Stromal cell of bone marrow (primary cell): Measurements from ENCODE around the gene PCSK9.

Experiments
- DNase-seq: peaks from one replicate; pipeline ENCODE4 v3.0.0-alpha.2; 2012; ENCODE audit warnings: low read depth

PCSK9 gene

GRCh38 chr1:55039342-55040082 is at the start of gene PCSK9:
Gene PCSK9 (plus strand): TSS chr1:55039548. CDS start chr1:55039838, 290 bp downstream.
- DNase-seq = no peak

GRCh38 chr1:54989968-54990810 is 49.2 kb upstream of the PCSK9 start:
- no peak for DNase-seq

- no peak for DNase-seq
Measured at GRCh38 chr1:54990916-54991315, 48.4 kb upstream of the PCSK9 start.

GRCh38 chr1:54991939-54992338 is 47.4 kb upstream of the PCSK9 start:
- DNase-seq = no peak

- DNase-seq = no peak
Measured at GRCh38 chr1:54993140-54993539, 46.2 kb upstream of the PCSK9 start.

- no peak for DNase-seq
Measured at GRCh38 chr1:54994355-54994990, 44.9 kb upstream of the PCSK9 start.

- no peak for DNase-seq
Measured at GRCh38 chr1:54995013-54995760, 44.2 kb upstream of the PCSK9 start.

- DNase-seq = no peak
Measured at GRCh38 chr1:54995835-54996234, 43.5 kb upstream of the PCSK9 start.

- DNase-seq = peak; percentile 44
Measured at GRCh38 chr1:54996359-54996868, 42.9 kb upstream of the PCSK9 start.

- no peak for DNase-seq
Measured at GRCh38 chr1:54996869-54997710, 42.3 kb upstream of the PCSK9 start.

GRCh38 chr1:54997711-54997986 is 41.7 kb upstream of the PCSK9 start:
- no peak for DNase-seq

- DNase-seq = no peak
Measured at GRCh38 chr1:54998100-54998499, 41.2 kb upstream of the PCSK9 start.

- DNase-seq = no peak
Measured at GRCh38 chr1:54998677-54999076, 40.7 kb upstream of the PCSK9 start, which contains the start of gene BSND. Gene BSND (plus strand): TSS chr1:54998933. CDS start chr1:54999187, 254 bp downstream.

GRCh38 chr1:55000110-55001085 is 39.0 kb upstream of the PCSK9 start:
- DNase-seq = no peak

GRCh38 chr1:55001311-55001710 is 38.0 kb upstream of the PCSK9 start:
- no peak for DNase-seq

- DNase-seq = no peak
Measured at GRCh38 chr1:55002686-55003085, 36.7 kb upstream of the PCSK9 start.

- DNase-seq = no peak
Measured at GRCh38 chr1:55005351-55006140, 33.8 kb upstream of the PCSK9 start.

- DNase-seq = no peak
Measured at GRCh38 chr1:55006931-55007330, 32.4 kb upstream of the PCSK9 start.

- DNase-seq = peak; percentile 51
Measured at GRCh38 chr1:55007625-55008024, 31.7 kb upstream of the PCSK9 start.
